Neuron (in vitro differentiated cells): Measurements from ENCODE around the gene COL25A1.

Experiments used
- H2AFZ ChIP-seq: one replicate; pipeline ENCODE4 v1.6.1; 2013; ENCODE audit warnings: low read depth, mild to moderate bottlenecking, inconsistent platforms, low read length, moderate library complexity
- H3K27me3 ChIP-seq: one replicate; pipeline ENCODE4 v1.6.1; 2013; ENCODE audit warnings: low read length; ENCODE audit not compliant: insufficient read depth
- H3K36me3 ChIP-seq: one replicate; pipeline ENCODE4 v1.6.1; 2013; ENCODE audit warnings: low read length; ENCODE audit not compliant: insufficient read depth
- H3K4me1 ChIP-seq: one replicate; pipeline ENCODE4 v1.6.1; 2013; ENCODE audit warnings: low read length; ENCODE audit not compliant: insufficient read depth
- H3K4me3 ChIP-seq: 2 replicates; pipeline ENCODE4 v1.5.1; 2013; ENCODE audit warnings: mild to moderate bottlenecking, low read length, moderate library complexity
- H3K9me3 ChIP-seq: one replicate; pipeline ENCODE4 v1.6.1; 2013; ENCODE audit warnings: low read length

Gene COL25A1

DNA sequence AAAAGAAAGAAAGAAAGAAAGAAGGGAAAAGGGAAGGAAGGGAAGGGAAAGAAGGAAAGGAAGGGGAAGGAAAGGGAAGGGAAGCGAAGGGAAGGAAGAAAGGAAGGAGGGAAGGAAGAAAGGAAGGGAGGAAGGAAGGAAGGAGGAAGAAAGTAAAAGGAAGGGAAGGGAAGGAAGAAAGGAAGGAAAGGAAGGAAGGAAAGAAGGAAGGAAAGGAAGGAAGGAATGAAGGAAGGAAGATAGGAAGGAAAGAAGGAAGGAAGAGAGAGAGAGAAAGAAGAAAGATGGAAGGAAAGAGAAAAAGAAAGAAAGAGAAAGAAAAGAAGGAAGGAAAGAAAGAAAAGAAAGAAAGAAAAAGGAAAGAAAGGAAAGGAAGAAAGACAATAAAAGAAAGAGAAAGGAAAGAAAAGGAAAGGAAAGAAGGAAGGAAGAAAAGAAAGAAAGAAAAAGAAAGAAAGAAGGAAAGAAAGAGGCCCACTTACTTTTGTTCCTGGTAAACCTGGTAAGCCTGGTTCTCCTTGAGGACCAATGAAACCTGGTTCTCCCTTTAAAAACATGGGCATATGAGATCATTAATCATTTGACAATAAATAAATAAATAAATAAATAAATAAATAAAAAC is 433.7 kb downstream of the COL25A1 start:
- Histone ChIP-seq H3K27me3 (no peaks in the 10 kb centered on the region), H3K9me3 (no peaks in the 10 kb centered on the region), H3K4me1 (peaks cover 6% of the 10 kb centered on the region), H3K36me3 (no peaks in the 10 kb centered on the region), H2AFZ (no peak overlapping the region), H3K4me3 (no peak overlapping the region)

DNA sequence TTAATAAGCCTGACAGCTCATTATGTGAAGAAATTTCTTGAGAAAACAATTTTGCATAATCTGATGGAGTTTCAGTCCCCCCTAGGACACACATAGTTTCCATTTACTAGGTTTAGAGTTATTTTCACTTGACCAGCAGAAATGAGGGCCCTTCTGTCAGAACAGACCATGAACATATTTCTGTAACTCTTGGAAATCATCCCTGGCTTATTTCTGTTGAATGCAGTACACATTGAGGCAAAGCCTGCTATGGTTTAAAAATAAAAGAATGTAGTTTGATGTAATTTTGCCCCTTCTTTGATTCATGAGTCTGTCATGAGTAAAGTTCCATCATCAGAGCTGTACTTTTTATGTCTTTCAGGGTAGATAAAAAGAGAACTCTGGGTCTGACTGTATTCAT is 435.0 kb downstream of the COL25A1 start:
- Histone ChIP-seq H2AFZ (no peak overlapping the region), H3K9me3 (no peaks in the 10 kb centered on the region), H3K4me3 (no peak overlapping the region), H3K27me3 (no peaks in the 10 kb centered on the region), H3K36me3 (no peaks in the 10 kb centered on the region), H3K4me1 (peaks cover 6% of the 10 kb centered on the region)

- Histone ChIP-seq H2AFZ (no peak overlapping the region), H3K9me3 (no peaks in the 10 kb centered on the region), H3K4me3 (no peak overlapping the region), H3K27me3 (no peaks in the 10 kb centered on the region), H3K36me3 (no peaks in the 10 kb centered on the region), H3K4me1 (no peaks in the 10 kb centered on the region)
Observed at GRCh38 chr4:108861334-108861733, 441.1 kb downstream of the COL25A1 start.

GRCh38 chr4:108854786-108855185 is 447.7 kb downstream of the COL25A1 start:
- Histone ChIP-seq H3K4me3 (no peak overlapping the region), H2AFZ (no peak overlapping the region), H3K36me3 (no peaks in the 10 kb centered on the region), H3K27me3 (no peaks in the 10 kb centered on the region), H3K4me1 (no peaks in the 10 kb centered on the region), H3K9me3 (no peaks in the 10 kb centered on the region)

DNA sequence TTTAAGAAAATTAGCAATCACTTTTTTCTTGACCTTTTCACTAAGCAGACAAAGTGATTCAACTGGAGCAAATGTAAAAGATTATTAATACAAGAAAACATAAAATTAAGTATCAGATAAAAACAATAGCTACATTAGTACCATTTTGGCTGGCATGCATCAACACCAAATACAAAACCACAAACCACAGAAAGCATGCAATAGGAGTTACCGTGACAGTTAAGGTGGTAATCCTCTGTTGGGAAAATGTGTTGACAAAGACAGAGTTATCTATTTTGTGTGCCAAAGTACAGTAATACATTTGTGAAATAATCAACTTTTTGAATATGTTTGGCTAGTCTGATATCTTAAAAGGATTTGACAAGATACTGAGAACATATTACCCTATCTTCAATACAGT is 449.8 kb downstream of the COL25A1 start:
- H2AFZ ChIP-seq: no peak overlapping the region
- no peaks in the 10 kb centered on the region for H3K36me3 ChIP-seq
- H3K4me3 ChIP-seq: no peak overlapping the region
- no peaks in the 10 kb centered on the region for H3K4me1 ChIP-seq
- no peaks in the 10 kb centered on the region for H3K9me3 ChIP-seq
- no peaks in the 10 kb centered on the region for H3K27me3 ChIP-seq

GRCh38 chr4:108851366-108851765 is 451.1 kb downstream of the COL25A1 start:
- Histone ChIP-seq H3K9me3 (no peaks in the 10 kb centered on the region), H2AFZ (no peak overlapping the region), H3K4me3 (no peak overlapping the region), H3K27me3 (no peaks in the 10 kb centered on the region), H3K36me3 (no peaks in the 10 kb centered on the region), H3K4me1 (no peaks in the 10 kb centered on the region)

GRCh38 chr4:108850219-108850649 is 452.2 kb downstream of the COL25A1 start:
- H3K4me3 ChIP-seq: no peak overlapping the region
- no peak overlapping the region for H2AFZ ChIP-seq
- no peaks in the 10 kb centered on the region for H3K27me3 ChIP-seq
- H3K9me3 ChIP-seq: no peaks in the 10 kb centered on the region
- no peaks in the 10 kb centered on the region for H3K36me3 ChIP-seq
- H3K4me1 ChIP-seq: no peaks in the 10 kb centered on the region

DNA sequence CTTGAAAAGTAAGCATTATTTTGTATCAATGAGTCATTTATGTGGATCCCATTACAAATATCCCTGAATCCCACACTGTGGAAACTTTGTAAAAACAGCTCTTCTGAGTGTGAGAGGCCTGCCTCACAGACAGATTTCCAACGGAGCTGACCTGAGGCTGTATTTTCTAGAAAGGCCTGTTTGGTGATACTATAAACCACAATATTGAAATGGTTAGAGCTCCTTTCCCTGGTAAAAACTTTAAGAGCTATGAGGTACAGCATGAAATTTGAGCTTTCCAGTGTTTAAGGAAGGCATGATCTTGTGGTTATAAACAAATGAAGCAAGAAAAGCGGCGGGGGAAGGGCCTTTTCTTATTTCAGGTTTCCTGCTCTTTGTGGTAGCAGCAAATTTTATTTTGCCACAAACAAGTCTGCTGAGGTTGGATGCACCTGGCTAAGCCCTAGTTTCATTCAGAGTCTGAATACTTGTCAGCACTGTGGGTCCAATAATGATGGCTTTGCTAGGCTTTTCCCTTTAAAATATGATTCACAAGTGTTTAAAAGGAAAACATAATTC is 452.8 kb downstream of the COL25A1 start:
- Histone ChIP-seq H3K36me3 (no peaks in the 10 kb centered on the region), H2AFZ (peak overlapping the region; percentile 75), H3K4me1 (no peaks in the 10 kb centered on the region), H3K27me3 (no peaks in the 10 kb centered on the region), H3K4me3 (no peak overlapping the region), H3K9me3 (no peaks in the 10 kb centered on the region)

DNA sequence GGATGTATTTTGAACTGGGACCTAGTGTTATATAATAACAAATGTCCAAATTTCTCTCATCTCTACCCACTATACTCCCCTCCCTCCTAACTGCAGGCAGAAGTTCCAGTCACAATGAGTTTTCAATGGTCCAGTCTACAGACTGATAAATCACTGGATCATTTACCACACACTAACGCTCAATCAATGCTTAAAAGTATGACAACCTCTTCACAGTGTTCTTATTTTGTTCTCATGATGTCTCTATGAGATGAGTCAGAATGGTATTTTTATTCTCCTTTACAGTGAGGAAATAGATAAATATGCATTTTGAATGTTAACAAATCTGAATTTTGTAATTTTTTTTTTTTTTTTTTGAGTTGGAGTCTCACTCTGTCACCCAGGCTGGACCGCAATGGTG is 455.9 kb downstream of the COL25A1 start:
- H3K4me3 ChIP-seq: no peak overlapping the region
- H2AFZ ChIP-seq: no peak overlapping the region
- H3K27me3 ChIP-seq: no peaks in the 10 kb centered on the region
- no peaks in the 10 kb centered on the region for H3K36me3 ChIP-seq
- H3K9me3 ChIP-seq: no peaks in the 10 kb centered on the region
- H3K4me1 ChIP-seq: no peaks in the 10 kb centered on the region

DNA sequence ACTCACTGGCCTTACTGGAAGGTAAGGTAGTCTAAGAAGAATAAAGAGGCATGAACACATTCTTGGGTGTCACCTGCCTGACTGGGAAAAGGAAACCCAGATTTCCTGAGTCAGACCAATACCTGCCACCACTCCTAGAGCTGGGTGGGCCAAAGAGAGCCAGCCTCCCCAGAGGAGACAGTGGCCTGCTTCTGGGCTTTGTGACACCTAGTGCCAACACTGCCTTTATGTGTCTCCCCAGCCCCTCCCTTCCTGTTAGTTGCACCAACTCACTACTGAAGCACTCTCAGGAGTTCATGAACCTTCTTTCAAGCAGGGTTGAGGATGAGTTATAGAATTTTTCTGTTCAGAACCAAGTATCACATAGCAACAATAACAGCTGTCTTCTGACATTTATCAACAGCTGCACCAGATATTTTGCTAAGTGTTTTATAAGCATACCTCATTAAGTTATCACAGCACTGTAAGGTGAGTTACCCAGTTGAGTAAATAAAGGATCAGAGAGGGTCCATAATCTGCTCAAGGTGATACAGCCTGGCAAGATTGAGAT is 462.0 kb downstream of the COL25A1 start:
- Histone ChIP-seq H3K36me3 (no peaks in the 10 kb centered on the region), H3K27me3 (no peaks in the 10 kb centered on the region), H3K9me3 (no peaks in the 10 kb centered on the region), H3K4me1 (peaks cover 6% of the 10 kb centered on the region), H3K4me3 (no peak overlapping the region), H2AFZ (no peak overlapping the region)

GRCh38 chr4:108839333-108839732 is 463.1 kb downstream of the COL25A1 start:
- Histone ChIP-seq H2AFZ (no peak overlapping the region), H3K4me1 (peaks cover 6% of the 10 kb centered on the region), H3K4me3 (no peak overlapping the region), H3K36me3 (no peaks in the 10 kb centered on the region), H3K27me3 (no peaks in the 10 kb centered on the region), H3K9me3 (no peaks in the 10 kb centered on the region)

- no peak overlapping the region for H2AFZ ChIP-seq
- H3K27me3 ChIP-seq: peaks cover 2% of the 10 kb centered on the region
- H3K4me1 ChIP-seq: peaks cover 6% of the 10 kb centered on the region
- H3K36me3 ChIP-seq: no peaks in the 10 kb centered on the region
- H3K9me3 ChIP-seq: no peaks in the 10 kb centered on the region
- no peak overlapping the region for H3K4me3 ChIP-seq
Observed at GRCh38 chr4:108838451-108838850, 464.0 kb downstream of the COL25A1 start.

GRCh38 chr4:108834835-108835384 is 467.5 kb downstream of the COL25A1 start:
- Histone ChIP-seq H3K36me3 (no peaks in the 10 kb centered on the region), H3K4me1 (peaks cover 6% of the 10 kb centered on the region), H2AFZ (no peak overlapping the region), H3K9me3 (no peaks in the 10 kb centered on the region), H3K4me3 (no peak overlapping the region), H3K27me3 (peaks cover 2% of the 10 kb centered on the region)
